ENCODE results near the gene LYL1. TPM values are rescaled to one million over a fixed set of nuclear protein-coding genes. Genes with fewer than 3 reads are reported as not detected.

LYL1 gene
- polyA plus RNA-seq, 1 donor from 2014 or later, result not detected

DNA sequence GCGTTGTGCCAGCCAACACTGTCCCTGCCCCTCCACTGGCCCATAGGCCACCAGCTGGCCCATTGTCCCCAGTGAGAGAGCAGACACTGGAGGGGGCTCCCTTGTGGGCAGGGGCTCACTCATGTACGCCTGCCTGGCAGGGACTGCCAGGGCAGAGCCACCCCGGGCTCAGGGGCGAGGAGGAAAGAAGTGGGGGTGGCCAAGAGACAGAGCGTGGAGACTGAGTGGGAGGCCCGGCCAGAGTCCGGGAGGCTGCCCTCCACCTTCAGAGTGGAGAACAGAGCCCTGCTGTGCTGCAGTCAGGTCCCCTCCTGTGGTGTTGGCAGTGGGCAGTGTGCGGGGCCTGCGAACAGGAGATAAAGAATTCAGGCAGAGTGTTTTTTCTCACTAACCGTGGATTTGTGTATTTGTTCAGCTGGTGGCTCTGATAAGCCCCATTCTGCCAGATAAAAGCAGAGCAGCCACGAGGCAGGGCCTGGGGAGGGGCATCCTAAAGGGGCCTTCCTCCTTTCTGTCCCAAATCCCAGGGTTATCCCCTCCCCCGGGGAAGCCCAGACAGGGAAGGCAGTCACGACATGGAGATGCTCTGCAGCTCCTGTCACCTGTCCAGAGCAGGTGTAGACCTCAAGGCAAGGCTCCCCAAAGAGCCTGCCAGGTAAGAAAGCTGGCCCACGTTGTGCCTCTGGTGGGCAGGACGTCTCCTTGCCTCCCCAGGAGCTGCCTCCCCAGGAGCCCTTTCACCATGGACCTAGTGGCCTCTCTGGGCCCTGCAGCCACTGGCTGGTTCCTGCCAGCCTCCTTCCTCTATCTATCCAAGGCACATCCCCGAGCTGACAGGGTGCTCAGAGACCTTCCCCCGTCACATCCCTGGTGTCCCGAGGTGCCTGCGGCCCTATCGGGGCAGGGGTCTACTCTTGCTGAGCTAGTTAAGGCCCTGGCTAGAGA is 33.0 kb downstream of the LYL1 start:
- no peak overlapping the region for H3K4me3 ChIP-seq (ENCODE audit: low read length)
- H3K27me3 ChIP-seq (ENCODE audit: insufficient read depth, low read depth, low read length), result peaks cover 3% of the 10 kb centered on the region
- TF ChIP-seq RAD21 (conservative IDR thresholded peaks at IDR 0.05) (no peak), EP300 (conservative IDR thresholded peaks at IDR 0.05; ENCODE audit: poor library complexity, severe bottlenecking) (no peak), TAF1 (IDR thresholded peaks at IDR 0.05; ENCODE audit: low read depth) (no peak), POLR2AphosphoS5 (IDR thresholded peaks at IDR 0.05) (no peak), EZH2 (IDR thresholded peaks at IDR 0.05; ENCODE audit: borderline replicate concordance, insufficient read depth, low read length, poor library complexity, severe bottlenecking) (no peak), CTCF (IDR thresholded peaks at IDR 0.05; ENCODE audit: poor library complexity, severe bottlenecking) (no peak), MXI1 (conservative IDR thresholded peaks at IDR 0.05; ENCODE audit: poor library complexity, severe bottlenecking) (no peak), SMC3 (conservative IDR thresholded peaks at IDR 0.05; ENCODE audit: poor library complexity) (no peak)
- TF ChIP-seq, protein P1, sequence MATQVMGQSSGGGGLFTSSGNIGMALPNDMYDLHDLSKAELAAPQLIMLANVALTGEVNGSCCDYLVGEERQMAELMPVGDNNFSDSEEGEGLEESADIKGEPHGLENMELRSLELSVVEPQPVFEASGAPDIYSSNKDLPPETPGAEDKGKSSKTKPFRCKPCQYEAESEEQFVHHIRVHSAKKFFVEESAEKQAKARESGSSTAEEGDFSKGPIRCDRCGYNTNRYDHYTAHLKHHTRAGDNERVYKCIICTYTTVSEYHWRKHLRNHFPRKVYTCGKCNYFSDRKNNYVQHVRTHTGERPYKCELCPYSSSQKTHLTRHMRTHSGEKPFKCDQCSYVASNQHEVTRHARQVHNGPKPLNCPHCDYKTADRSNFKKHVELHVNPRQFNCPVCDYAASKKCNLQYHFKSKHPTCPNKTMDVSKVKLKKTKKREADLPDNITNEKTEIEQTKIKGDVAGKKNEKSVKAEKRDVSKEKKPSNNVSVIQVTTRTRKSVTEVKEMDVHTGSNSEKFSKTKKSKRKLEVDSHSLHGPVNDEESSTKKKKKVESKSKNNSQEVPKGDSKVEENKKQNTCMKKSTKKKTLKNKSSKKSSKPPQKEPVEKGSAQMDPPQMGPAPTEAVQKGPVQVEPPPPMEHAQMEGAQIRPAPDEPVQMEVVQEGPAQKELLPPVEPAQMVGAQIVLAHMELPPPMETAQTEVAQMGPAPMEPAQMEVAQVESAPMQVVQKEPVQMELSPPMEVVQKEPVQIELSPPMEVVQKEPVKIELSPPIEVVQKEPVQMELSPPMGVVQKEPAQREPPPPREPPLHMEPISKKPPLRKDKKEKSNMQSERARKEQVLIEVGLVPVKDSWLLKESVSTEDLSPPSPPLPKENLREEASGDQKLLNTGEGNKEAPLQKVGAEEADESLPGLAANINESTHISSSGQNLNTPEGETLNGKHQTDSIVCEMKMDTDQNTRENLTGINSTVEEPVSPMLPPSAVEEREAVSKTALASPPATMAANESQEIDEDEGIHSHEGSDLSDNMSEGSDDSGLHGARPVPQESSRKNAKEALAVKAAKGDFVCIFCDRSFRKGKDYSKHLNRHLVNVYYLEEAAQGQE (IDR thresholded peaks at IDR 0.05; ENCODE audit: borderline replicate concordance), result no peak
- H3F3A ChIP-seq (ENCODE audit: insufficient read depth, low read length, poor library complexity, severe bottlenecking), result no peaks in the 10 kb centered on the region
- H3K9ac ChIP-seq (ENCODE audit: low read length), result no peak overlapping the region
- H2AFZ ChIP-seq (ENCODE audit: low read depth, low read length), result no peak overlapping the region
- no peaks in the 10 kb centered on the region for H3K79me2 ChIP-seq (replicated peaks; ENCODE audit: insufficient read depth, low read length)
- no peak overlapping the region for H3K27ac ChIP-seq (ENCODE audit: low read length)
- no peaks in the 10 kb centered on the region for H4K20me1 ChIP-seq (ENCODE audit: insufficient read depth)
- H3K4me2 ChIP-seq (ENCODE audit: low read length), result no peak overlapping the region
- H3K9me3 ChIP-seq (ENCODE audit: low read length), result no peaks in the 10 kb centered on the region
- no peaks in the 10 kb centered on the region for H3K9me2 ChIP-seq (ENCODE audit: insufficient read depth, low read length)
- no peaks in the 10 kb centered on the region for H3K36me3 ChIP-seq (ENCODE audit: insufficient read depth, low read length)

DNA sequence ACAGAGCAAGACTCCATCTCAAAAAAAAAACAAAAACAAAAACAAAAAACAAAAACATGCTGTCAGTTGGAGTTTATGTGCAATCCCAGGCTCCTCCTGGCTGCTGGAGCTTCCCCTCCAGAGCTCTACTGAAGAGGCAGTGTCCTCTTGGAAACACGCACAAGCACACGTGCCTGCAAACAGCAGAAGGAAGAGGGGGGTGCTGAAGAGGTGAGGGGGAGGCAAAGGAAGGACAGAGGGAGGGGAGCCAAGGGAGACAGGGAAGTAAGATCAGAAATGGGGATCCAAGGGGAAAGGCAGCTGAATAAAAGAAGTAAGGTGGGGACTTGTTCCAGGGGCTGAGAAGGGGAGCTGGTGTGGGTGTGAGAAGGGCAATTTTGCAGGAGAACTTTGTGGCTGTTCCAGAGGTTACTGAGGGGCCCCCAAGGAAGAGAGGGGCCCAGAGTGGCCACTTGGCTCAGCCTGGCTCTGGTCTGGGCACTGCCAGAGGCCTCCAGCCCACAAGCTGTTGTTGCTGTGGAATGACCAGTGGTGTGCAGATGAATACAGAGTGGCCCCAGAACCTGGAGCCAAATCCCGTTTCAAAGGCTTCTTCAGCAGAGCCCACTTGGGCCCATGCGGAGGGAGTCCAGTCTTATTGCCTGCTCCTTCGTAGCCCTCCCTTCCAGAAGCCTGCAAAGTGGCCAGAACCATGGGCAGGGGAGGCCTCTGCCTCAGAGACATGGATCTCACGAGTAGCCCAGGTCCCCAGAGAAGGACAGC is 34.4 kb downstream of the LYL1 start:
- TF ChIP-seq, protein P1 (IDR thresholded peaks at IDR 0.05; ENCODE audit: borderline replicate concordance), result no peak
- TF ChIP-seq RAD21 (conservative IDR thresholded peaks at IDR 0.05) (no peak), TAF1 (IDR thresholded peaks at IDR 0.05; ENCODE audit: low read depth) (no peak), EZH2 (IDR thresholded peaks at IDR 0.05; ENCODE audit: borderline replicate concordance, insufficient read depth, low read length, poor library complexity, severe bottlenecking) (no peak), POLR2AphosphoS5 (IDR thresholded peaks at IDR 0.05) (no peak), MXI1 (conservative IDR thresholded peaks at IDR 0.05; ENCODE audit: poor library complexity, severe bottlenecking) (no peak), SMC3 (conservative IDR thresholded peaks at IDR 0.05; ENCODE audit: poor library complexity) (no peak), EP300 (conservative IDR thresholded peaks at IDR 0.05; ENCODE audit: poor library complexity, severe bottlenecking) (no peak), CTCF (IDR thresholded peaks at IDR 0.05; ENCODE audit: poor library complexity, severe bottlenecking) (no peak)
- peaks cover 10% of the 10 kb centered on the region for H3K27me3 ChIP-seq (ENCODE audit: insufficient read depth, low read depth, low read length)
- no peaks in the 10 kb centered on the region for H3F3A ChIP-seq (ENCODE audit: insufficient read depth, low read length, poor library complexity, severe bottlenecking)
- no peaks in the 10 kb centered on the region for H4K20me1 ChIP-seq (ENCODE audit: insufficient read depth)
- no peak overlapping the region for H3K4me2 ChIP-seq (ENCODE audit: low read length)
- H3K36me3 ChIP-seq (ENCODE audit: insufficient read depth, low read length), result no peaks in the 10 kb centered on the region
- no peak overlapping the region for H2AFZ ChIP-seq (ENCODE audit: low read depth, low read length)
- no peak overlapping the region for H3K9ac ChIP-seq (ENCODE audit: low read length)
- no peak overlapping the region for H3K4me3 ChIP-seq (ENCODE audit: low read length)
- no peaks in the 10 kb centered on the region for H3K9me3 ChIP-seq (ENCODE audit: low read length)
- no peaks in the 10 kb centered on the region for H3K79me2 ChIP-seq (replicated peaks; ENCODE audit: insufficient read depth, low read length)
- H3K27ac ChIP-seq (ENCODE audit: low read length), result no peak overlapping the region
- no peaks in the 10 kb centered on the region for H3K9me2 ChIP-seq (ENCODE audit: insufficient read depth, low read length)
